NCI-H1694 treated with DMSO at 0.1 percent for 48 hours (cell line): ENCODE measurements around the gene MUC5AC.

ENCODE experiments used
- DNase-seq: peaks from one replicate; lab custom pipeline; 2025; lab: John Stamatoyannopoulos, UW

Gene MUC5AC

GRCh38 chr11:1121813-1122663 is 35.7 kb upstream of the MUC5AC start:
- no peak for DNase-seq

- no peak for DNase-seq
Observed at GRCh38 chr11:1122664-1123002, 35.1 kb upstream of the MUC5AC start.

GRCh38 chr11:1123970-1124369 is 33.8 kb upstream of the MUC5AC start:
- no peak for DNase-seq

GRCh38 chr11:1125803-1126202 is 31.9 kb upstream of the MUC5AC start:
- DNase-seq: no peak

- DNase-seq: no peak
Observed at GRCh38 chr11:1126491-1126926, 31.2 kb upstream of the MUC5AC start.

- no peak for DNase-seq
Observed at GRCh38 chr11:1126935-1127663, 30.7 kb upstream of the MUC5AC start.

GRCh38 chr11:1127664-1128162 is 30.0 kb upstream of the MUC5AC start:
- DNase-seq: no peak

- no peak for DNase-seq
Observed at GRCh38 chr11:1128311-1129142, 29.2 kb upstream of the MUC5AC start.

- no peak for DNase-seq
Observed at GRCh38 chr11:1129143-1129610, 28.6 kb upstream of the MUC5AC start.

GRCh38 chr11:1129611-1130160 is 28.1 kb upstream of the MUC5AC start:
- DNase-seq: no peak

GRCh38 chr11:1130276-1131032 is 27.3 kb upstream of the MUC5AC start:
- no peak for DNase-seq

- no peak for DNase-seq
Observed at GRCh38 chr11:1131033-1131911, 26.5 kb upstream of the MUC5AC start.

- DNase-seq: no peak
Observed at GRCh38 chr11:1134848-1135445, 22.8 kb upstream of the MUC5AC start.

- no peak for DNase-seq
Observed at GRCh38 chr11:1138097-1138496, 19.7 kb upstream of the MUC5AC start.

- DNase-seq: no peak
Observed at GRCh38 chr11:1139441-1140083, 18.2 kb upstream of the MUC5AC start.

GRCh38 chr11:1140642-1141490 is 16.9 kb upstream of the MUC5AC start:
- no peak for DNase-seq

GRCh38 chr11:1146365-1146764 is 11.4 kb upstream of the MUC5AC start:
- DNase-seq: no peak

GRCh38 chr11:1147792-1148191 is 10.0 kb upstream of the MUC5AC start:
- DNase-seq: no peak
